GM19238 (cell line): ENCODE measurements around the gene MEX3A.

ENCODE experiments used
- DNase-seq: peaks from one replicate; pipeline ENCODE4 v3.0.0; 2011; ENCODE audit warnings: low spot score; ENCODE audit not compliant: insufficient read length

MEX3A gene

GRCh38 chr1:156104065-156104810 is 22.0 kb upstream of the MEX3A start:
- DNase-seq: no peak

- DNase-seq: no peak
Observed at GRCh38 chr1:156103521-156103947, 21.3 kb upstream of the MEX3A start.

GRCh38 chr1:156102633-156103511 is 20.6 kb upstream of the MEX3A start:
- no peak for DNase-seq

DNA sequence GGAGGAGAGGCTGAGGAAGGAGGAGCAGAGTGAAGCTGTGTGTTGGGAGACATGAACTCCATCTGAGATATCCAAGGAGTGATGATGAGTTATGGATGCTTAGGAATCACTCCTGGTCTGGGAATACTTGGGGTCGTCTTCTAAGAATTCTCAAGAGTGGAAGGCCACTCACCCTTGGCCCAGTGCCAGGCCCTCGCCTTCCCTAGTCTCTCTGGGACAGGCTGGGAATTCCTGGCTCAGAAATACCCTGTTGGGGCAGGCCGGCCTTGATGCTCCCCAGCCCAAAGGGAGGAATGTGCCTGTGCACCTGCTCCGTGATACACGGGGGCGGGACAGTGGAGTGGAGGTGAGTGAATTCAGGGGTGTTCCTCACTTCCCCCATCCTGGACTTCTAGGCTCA is 19.6 kb upstream of the MEX3A start:
- no peak for DNase-seq

DNA sequence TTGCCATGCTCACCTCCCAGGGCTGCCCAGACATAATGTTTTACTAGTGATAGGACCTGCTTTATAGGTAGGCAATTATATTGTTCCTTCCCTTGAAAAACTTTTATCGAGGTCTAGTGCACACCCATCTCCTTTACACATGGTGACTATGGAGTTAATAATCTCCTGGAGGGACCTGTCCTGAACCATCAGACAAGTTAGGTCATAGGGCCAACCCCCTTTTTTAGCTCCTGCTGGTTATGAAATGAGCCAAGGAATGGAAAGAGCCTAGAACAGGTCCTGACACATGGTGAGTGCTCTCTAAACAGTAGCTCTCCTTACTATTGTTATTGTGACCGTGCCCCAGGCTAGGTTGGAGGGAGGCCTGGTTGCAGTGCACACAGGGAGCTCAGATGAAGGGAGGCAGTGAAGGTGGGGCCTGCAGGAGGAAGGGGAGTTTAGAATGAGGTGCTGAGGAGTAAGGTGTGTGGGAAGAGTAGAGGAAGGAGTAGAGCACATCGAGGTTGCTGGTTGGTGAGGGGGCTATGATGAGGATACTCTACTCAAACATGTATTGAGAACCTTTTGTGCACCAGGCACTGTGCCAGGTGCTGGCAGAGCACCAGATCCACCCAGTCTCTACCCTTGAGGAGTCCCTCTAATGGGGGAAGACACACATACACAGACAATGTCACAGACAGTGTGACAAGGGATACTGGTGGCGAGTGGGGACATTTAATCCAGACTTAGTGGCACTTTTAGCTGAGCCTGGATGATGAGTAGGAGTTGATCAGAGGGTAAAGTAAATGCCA is 18.1 kb upstream of the MEX3A start:
- no peak for DNase-seq

- DNase-seq: no peak
Observed at GRCh38 chr1:156099282-156099681, 17.0 kb upstream of the MEX3A start.

DNA sequence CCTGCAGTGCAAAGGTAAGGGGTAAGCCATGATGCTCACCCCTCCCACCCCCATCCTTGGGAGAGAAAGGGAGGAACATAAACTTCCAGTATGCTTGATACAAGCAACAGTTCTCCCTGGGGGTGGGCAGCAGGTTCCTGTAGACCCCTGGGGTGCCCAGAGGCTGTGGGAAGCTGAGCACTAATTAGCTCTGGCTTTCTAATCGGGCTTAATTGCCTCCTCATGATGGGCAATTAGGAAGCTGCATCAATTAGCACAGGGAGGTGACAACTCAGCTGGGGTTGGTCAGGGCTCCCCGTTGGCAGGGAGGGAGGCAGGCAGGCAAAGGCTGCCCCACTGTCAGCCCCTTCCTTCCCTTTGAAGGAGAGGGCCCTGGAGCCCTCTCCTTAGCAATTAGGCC is 16.5 kb upstream of the MEX3A start:
- no peak for DNase-seq

- DNase-seq: no peak
Observed at GRCh38 chr1:156097499-156098178, 15.4 kb upstream of the MEX3A start.

- peak; percentile 87 for DNase-seq
Observed at GRCh38 chr1:156096640-156097391, 14.6 kb upstream of the MEX3A start.

DNA sequence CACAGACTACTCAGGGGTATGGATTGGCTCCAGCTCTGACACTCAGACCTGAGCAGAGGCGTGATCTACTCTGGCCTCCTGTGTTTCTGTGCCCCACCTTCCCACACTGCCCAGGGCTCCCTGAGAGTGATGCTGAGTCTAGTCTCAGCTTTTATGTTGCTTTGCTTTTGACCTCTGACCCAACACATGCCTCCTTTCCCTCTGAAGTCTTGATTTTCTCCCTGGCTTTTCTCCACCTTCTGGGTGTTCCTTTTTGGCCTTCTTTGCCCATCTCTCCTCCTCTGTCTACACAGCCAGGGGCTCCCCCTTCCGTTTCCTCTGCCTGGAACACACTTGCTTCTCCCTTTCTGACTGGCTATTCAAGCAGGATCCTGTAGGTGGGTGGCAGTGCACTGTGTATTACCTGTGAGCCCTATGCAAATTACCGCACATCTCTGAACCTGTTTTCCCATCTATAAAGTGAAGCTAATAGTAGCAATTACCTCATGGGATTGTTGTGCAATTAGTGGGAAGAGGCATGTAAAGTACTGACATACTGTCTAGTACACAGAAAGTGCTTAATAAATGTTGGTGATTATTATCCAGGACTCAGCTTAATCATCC is 13.7 kb upstream of the MEX3A start:
- no peak for DNase-seq

- no peak for DNase-seq
Observed at GRCh38 chr1:156091610-156092009, 9.3 kb upstream of the MEX3A start.

DNA sequence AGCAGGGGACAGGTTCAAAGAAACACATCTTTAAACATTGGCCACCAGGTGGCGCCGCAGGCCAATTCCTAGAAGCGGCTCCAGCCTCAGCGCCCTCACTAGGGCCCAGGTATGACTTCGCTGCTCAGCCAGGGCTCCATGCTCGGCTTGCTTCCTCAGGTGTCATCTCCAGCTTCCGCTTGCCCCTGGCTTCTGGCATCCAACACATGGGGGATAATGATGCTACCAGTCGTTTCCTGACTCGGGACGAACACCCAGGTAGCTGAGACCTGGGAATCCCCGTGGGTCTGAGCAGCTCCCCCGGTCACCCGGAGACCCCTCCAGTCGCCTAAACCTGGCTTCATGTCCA is 8.5 kb upstream of the MEX3A start:
- DNase-seq: peak; percentile 76

GRCh38 chr1:156090138-156090839 is 8.0 kb upstream of the MEX3A start:
- no peak for DNase-seq

GRCh38 chr1:156089704-156090103 is 7.4 kb upstream of the MEX3A start:
- no peak for DNase-seq

- no peak for DNase-seq
Observed at GRCh38 chr1:156086256-156086662, 4.0 kb upstream of the MEX3A start.

DNA sequence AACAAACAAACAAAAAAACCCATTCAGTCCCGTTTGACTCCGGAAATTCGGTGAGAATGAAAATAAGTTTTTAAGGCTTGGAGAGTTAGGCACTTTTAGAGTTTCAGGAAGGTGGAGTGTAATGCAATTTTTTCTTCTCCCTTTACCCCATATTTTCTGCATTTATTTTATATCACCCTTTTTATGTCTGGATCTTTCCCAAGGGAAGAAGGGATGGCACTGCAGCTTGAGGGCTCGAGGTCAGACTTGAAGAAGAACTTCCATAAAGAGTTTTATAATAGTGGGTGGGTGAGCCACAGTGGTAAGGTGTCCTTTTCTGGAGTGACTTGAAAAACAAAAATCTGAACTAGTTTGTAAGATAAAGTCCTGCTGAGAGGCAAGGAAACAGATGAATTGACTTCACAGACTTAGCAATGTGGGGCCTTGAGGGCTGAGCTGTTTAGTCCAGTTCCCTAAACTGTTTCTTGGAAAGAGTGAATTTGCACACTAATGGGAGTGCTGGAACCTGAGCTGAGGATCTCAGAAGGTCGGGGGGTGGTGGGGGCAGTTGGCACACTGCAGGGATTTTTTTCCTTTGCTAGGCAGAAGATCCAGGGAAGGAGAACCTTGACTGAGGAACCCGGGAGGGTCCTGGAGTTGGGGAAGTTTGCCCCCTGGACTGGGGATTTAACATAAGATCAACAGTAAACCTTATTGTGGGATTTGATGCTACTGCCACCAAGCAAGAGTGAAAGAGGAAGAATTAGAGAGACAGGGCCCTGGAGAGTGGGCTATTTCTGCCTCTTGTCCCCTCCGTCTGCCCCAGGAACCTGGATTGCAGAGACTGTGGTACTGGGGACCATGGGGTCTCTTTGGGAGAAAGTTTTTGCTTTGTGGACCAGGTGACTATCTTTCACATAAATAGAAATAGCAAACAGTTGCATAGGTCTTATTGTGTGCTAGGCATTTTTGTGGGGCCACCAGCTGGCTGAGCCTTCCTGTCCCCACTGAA is 1.8 kb upstream of the MEX3A start:
- no peak for DNase-seq

DNA sequence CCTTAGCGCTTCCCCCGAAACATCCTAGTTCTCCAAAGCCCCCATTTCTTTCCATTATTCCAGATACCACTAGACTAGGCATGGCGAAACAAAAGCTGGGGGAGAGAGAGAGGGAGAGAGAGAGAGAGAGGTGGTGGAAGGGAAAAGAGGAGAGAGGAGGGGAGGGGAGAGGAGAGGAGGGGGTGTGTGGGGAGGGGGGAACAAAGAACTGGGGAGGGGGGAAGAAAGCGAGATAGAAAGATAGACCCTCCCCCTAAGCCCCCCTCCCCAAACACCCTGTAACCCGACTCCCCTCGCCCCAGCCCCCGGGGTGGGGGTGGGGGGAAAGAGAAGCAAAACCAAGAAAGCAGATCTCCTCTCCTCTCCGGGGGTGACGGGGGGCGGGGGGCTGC is 352 bp downstream of the MEX3A start:
- DNase-seq: no peak

DNA sequence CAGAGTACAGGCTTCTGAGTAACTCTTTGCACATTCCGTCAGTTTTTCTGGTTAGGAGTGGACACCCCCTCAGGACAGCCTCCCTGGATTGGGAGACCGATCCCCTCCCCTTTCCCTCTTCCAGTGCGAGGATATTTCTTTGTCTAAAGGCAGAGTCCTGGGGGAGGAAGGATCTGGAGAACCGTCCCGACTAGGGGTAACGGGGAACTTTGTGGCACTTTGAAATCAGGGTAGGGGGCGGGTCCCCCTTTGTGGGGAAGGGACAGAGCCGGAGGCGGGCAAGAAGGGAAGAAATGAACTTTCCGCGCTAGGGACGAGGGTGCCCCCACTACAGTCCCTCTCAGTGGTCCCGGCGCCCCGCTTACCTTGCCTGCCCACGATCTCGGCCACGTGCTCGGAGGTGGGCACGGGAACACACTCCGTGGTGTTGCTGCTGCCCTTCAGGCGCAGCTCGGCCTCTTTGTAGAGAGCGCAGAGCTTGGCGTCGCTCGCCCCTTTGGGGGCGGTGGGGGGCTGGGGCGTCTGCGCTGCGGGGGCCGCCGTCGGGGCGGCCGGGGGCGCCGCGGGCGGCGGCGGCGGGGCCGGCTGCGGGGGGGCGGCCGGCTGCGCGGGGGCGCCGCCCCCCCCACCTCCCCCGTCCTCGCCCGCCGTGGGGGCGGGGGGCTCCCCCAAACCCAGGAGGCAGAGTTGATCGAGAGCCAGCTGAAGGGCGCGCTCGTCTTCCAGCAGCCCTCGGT is 917 bp downstream of the MEX3A start:
- no peak for DNase-seq
